ENCODE measurements around the gene TARBP1. TPM values are rescaled to one million over a fixed set of nuclear protein-coding genes. Genes with fewer than 3 reads are reported as not detected.

Gene TARBP1
- total RNA-seq, 1 donor from 2014 or later = 20.9 TPM

- H3K27ac ChIP-seq = no peak overlapping the region
- intact Hi-C loops (cut with DNase I) = no loop called here
Observed at GRCh38 chr1:234460652-234461051, 18.3 kb downstream of the TARBP1 start.

DNA sequence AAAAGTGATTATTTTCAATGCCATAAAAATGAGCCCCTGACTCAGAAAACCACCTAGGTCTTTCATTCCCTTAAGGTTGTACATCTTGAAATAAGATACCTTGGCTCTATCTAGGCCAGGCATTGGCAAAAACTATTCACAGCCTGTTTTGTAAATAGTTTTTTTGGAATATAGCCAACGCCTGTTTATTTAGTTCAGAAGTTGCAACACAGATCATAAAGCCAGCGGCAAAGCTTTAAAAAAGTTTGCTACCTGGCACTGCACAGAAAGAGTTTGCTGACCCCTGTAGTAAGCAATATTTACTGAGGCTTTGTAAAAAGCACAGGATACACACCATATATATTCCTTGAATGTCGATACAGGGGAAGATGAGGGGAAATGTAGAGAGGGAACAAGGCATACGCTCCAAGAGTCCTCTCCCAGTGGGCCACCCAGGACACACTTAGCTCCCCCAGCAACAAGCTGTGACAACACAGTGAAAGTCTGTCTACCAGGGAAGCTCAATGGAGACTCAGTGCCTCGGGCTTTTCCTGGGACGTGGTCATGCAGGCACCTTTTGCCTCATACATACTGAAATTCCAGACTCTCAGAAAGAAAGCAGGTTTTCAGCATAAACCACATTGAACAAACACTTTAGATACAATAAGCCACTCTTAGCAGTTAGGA is 20.5 kb downstream of the TARBP1 start:
- no peaks in the 10 kb centered on the region for H3K9me3 ChIP-seq
- intact Hi-C loops (cut with DNase I) = no loop called here
- no peak overlapping the region for H3K4me3 ChIP-seq
- no peaks in the 10 kb centered on the region for H3K27me3 ChIP-seq
- no peaks in the 10 kb centered on the region for H3K36me3 ChIP-seq
- TF ChIP-seq POLR2AphosphoS5 (IDR thresholded peaks at IDR 0.05; ENCODE audit: insufficient read depth in 1 of 2, low read depth in 1 of 2) (no peak), POLR2A (IDR thresholded peaks at IDR 0.05) (no peak)
- TF ChIP-seq, protein P1, sequence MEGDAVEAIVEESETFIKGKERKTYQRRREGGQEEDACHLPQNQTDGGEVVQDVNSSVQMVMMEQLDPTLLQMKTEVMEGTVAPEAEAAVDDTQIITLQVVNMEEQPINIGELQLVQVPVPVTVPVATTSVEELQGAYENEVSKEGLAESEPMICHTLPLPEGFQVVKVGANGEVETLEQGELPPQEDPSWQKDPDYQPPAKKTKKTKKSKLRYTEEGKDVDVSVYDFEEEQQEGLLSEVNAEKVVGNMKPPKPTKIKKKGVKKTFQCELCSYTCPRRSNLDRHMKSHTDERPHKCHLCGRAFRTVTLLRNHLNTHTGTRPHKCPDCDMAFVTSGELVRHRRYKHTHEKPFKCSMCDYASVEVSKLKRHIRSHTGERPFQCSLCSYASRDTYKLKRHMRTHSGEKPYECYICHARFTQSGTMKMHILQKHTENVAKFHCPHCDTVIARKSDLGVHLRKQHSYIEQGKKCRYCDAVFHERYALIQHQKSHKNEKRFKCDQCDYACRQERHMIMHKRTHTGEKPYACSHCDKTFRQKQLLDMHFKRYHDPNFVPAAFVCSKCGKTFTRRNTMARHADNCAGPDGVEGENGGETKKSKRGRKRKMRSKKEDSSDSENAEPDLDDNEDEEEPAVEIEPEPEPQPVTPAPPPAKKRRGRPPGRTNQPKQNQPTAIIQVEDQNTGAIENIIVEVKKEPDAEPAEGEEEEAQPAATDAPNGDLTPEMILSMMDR (IDR thresholded peaks at IDR 0.05) = no peak
- no peak for DNase-seq (ENCODE audit: extremely low spot score in 2 of 2)
- no peak overlapping the region for H3K27ac ChIP-seq
- H3K4me1 ChIP-seq = no peaks in the 10 kb centered on the region

More at GRCh38 chr1:234460652-234461051, 18.3 kb downstream of the TARBP1 start:
- H3K4me3 ChIP-seq = no peak overlapping the region
- H3K4me1 ChIP-seq = no peaks in the 10 kb centered on the region
- TF ChIP-seq POLR2A (IDR thresholded peaks at IDR 0.05) (no peak), POLR2AphosphoS5 (IDR thresholded peaks at IDR 0.05; ENCODE audit: insufficient read depth in 1 of 2, low read depth in 1 of 2) (no peak)
- TF ChIP-seq, protein P1 (IDR thresholded peaks at IDR 0.05) = no peak
- no peak for DNase-seq (ENCODE audit: extremely low spot score in 2 of 2)
- no peaks in the 10 kb centered on the region for H3K27me3 ChIP-seq
- no peaks in the 10 kb centered on the region for H3K9me3 ChIP-seq
- H3K36me3 ChIP-seq = no peaks in the 10 kb centered on the region

GRCh38 chr1:234454926-234455325 is 24.1 kb downstream of the TARBP1 start:
- Histone ChIP-seq H3K9me3 (no peaks in the 10 kb centered on the region), H3K4me3 (no peak overlapping the region), H3K4me1 (no peaks in the 10 kb centered on the region), H3K36me3 (no peaks in the 10 kb centered on the region), H3K27me3 (no peaks in the 10 kb centered on the region), H3K27ac (no peak overlapping the region)
- intact Hi-C loops (cut with DNase I) = no loop called here
- TF ChIP-seq POLR2A (IDR thresholded peaks at IDR 0.05) = no peak
- no peak for TF ChIP-seq POLR2AphosphoS5 (IDR thresholded peaks at IDR 0.05; ENCODE audit: insufficient read depth in 1 of 2, low read depth in 1 of 2)
- no peak for DNase-seq (ENCODE audit: extremely low spot score in 2 of 2)

DNA sequence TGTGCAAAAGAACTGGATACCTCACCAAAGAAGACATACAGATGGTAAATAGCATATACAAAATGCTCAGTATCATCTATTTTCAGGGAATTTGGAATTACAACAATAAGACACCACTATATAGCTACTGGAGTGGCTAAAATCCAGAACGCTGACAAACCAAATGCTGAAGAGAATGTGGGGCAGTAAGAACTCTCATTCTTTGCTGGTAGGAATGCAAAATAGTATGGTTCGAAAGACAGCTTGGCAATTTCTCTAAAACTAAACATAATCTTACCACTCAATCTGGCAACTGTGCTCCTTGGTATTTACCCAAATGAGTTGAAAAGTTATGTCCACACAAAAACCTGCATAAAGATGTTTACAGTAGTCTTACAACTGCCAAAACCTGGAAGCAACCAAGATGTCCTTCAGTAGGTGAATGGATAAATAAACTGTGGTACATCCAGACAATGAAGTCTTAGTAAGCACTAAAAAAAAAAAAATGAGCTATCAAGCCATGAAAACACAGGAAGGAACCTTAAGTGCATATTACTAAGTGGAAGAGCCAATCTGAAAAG is 26.5 kb downstream of the TARBP1 start:
- TF ChIP-seq, protein P1 (IDR thresholded peaks at IDR 0.05) = no peak
- TF ChIP-seq POLR2AphosphoS5 (IDR thresholded peaks at IDR 0.05; ENCODE audit: insufficient read depth in 1 of 2, low read depth in 1 of 2) (no peak), POLR2A (IDR thresholded peaks at IDR 0.05) (no peak)
- no peaks in the 10 kb centered on the region for H3K36me3 ChIP-seq
- H3K27ac ChIP-seq = no peak overlapping the region
- DNase-seq (ENCODE audit: extremely low spot score in 2 of 2) = no peak
- intact Hi-C loops (cut with DNase I) = no loop called here
- H3K4me1 ChIP-seq = no peaks in the 10 kb centered on the region
- H3K9me3 ChIP-seq = no peaks in the 10 kb centered on the region
- H3K4me3 ChIP-seq = no peak overlapping the region
- no peaks in the 10 kb centered on the region for H3K27me3 ChIP-seq

- DNase-seq (ENCODE audit: extremely low spot score in 2 of 2) = no peak
Observed at GRCh38 chr1:234440348-234440747, 38.6 kb downstream of the TARBP1 start.

More at GRCh38 chr1:234440348-234440747, 38.6 kb downstream of the TARBP1 start:
- H3K27ac ChIP-seq = no peak overlapping the region
- H3K36me3 ChIP-seq = peaks cover 0 to 24% of the 10 kb centered on the region in 2 donors
- no peak overlapping the region for H3K4me3 ChIP-seq
- TF ChIP-seq, protein P1 (IDR thresholded peaks at IDR 0.05) = no peak
- TF ChIP-seq POLR2AphosphoS5 (IDR thresholded peaks at IDR 0.05; ENCODE audit: insufficient read depth in 1 of 2, low read depth in 1 of 2) (no peak), POLR2A (IDR thresholded peaks at IDR 0.05) (no peak)
- H3K4me1 ChIP-seq = no peaks in the 10 kb centered on the region
- intact Hi-C loops (cut with DNase I) = no loop called here
- no peaks in the 10 kb centered on the region for H3K27me3 ChIP-seq
- H3K9me3 ChIP-seq = peaks cover 7% of the 10 kb centered on the region

All from vagina (tissue), 2 donors.